ENCODE results near the gene DRICH1.

Gene DRICH1

DNA sequence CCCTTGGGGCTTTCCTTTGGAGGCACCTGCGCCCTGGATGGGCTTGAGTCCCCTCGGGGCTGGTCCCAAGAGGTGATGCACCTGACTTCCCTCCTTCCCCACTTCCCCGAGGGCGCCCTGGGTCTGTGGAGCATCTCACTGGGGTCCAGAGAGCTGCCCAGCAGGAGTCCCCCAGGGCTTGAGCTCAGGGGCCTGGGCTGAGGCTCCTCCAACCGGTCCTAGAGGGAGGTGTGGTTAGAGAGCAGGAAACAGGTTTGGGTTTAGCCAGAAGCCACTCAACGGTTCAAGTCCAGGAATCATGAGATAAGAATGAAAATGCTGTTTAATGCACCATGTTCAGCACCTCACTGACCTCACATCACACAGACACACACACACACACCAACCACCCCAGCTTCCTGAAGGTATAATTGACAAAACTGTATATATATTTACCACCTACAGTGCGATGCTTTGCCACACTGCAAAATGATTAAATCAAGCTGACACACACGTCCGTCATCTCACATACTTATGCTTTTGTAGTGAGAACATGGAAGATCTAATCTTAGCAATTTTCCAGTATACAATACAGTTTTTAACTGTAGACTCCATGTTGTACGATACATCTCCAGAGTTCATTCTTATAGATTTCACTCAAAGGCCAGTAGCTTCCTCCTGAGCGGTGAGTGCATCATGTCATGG, 51.4 kb downstream of the DRICH1 start:
- DNase-seq (ENCODE audit: low read depth), result no peak
- no peak for TF ChIP-seq CTCF (IDR thresholded peaks at IDR 0.05; ENCODE audit: low read length, missing control alignments)
- H3K4me3 ChIP-seq (replicated peaks; ENCODE audit: low read depth, low read length), result no peak overlapping the region

GRCh38 chr22:23579870-23580575, 52.1 kb downstream of the DRICH1 start, which contains the start of gene IGLL1:
IGLL1 (minus strand) TSS chr22:23580290; CDS start chr22:23580190, 100 bp downstream.
- H3K4me3 ChIP-seq (replicated peaks; ENCODE audit: low read depth, low read length), result no peak within 1 kb of the TSS
- no peak for DNase-seq (ENCODE audit: low read depth)

GRCh38 chr22:23579280-23579679, 52.8 kb downstream of the DRICH1 start:
- TF ChIP-seq CTCF (IDR thresholded peaks at IDR 0.05; ENCODE audit: low read length, missing control alignments), result no peak
- DNase-seq (ENCODE audit: low read depth), result no peak
- no peak overlapping the region for H3K4me3 ChIP-seq (replicated peaks; ENCODE audit: low read depth, low read length)

More at GRCh38 chr22:23579870-23580575, 52.1 kb downstream of the DRICH1 start, which contains the start of gene IGLL1:
- TF ChIP-seq CTCF (IDR thresholded peaks at IDR 0.05; ENCODE audit: low read length, missing control alignments), result no peak

DNA sequence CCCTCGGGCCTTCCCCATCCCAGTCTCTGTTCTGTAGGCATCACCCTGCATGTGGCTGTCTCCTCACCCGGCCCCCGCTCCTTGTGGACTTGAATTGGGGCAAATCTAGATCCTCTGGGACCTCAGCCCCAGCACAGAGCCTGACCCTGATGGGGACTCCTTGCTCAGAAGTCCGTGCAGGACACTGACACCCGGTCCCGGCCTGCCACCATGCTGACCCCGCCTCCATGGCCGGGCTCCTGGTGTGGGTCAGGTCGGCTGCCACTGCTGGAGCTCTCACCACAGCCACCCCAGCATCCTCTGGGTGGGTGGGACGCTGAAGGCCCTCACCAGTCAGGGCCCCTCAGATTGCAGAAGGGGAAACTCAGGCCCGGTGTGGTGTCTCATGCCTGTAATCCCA, 53.8 kb downstream of the DRICH1 start:
- no peak overlapping the region for H3K4me3 ChIP-seq (replicated peaks; ENCODE audit: low read depth, low read length)
- no peak for TF ChIP-seq CTCF (IDR thresholded peaks at IDR 0.05; ENCODE audit: low read length, missing control alignments)
- DNase-seq (ENCODE audit: low read depth), result no peak

GRCh38 chr22:23576681-23577080, 55.4 kb downstream of the DRICH1 start:
- TF ChIP-seq CTCF (IDR thresholded peaks at IDR 0.05; ENCODE audit: low read length, missing control alignments), result no peak
- H3K4me3 ChIP-seq (replicated peaks; ENCODE audit: low read depth, low read length), result no peak overlapping the region
- DNase-seq (ENCODE audit: low read depth), result no peak

DNA sequence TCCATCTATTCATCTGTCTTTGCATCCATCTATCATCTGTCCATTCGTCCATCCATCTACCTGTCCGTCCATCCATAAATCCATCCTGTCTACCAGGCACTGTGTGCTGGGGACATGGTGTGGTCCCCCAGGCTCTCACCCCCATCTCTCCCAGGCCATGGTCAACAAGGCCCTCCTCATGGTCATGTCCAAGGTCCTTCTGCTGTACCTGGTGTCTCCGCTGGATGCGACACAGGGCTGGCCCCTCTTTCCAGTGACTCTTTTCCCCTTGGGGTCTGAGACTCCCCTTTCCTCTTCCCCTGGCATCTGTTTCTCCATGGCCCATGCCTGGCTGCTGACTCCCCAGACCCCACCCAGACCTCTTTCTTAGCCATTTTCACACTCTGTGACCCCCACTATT, 56.5 kb downstream of the DRICH1 start:
- H3K4me3 ChIP-seq (replicated peaks; ENCODE audit: low read depth, low read length), result no peak overlapping the region
- TF ChIP-seq CTCF (IDR thresholded peaks at IDR 0.05; ENCODE audit: low read length, missing control alignments), result no peak
- DNase-seq (ENCODE audit: low read depth), result no peak

All from fibroblast of pulmonary artery (primary cell).